ENCODE results near the gene TENM3. TPM values are rescaled to one million over a fixed set of nuclear protein-coding genes. Genes with fewer than 3 reads are reported as not detected.

The TENM3 gene
- total and polyA plus RNA-seq, 10 of the 15 experiments (the other 5 are each of a cell fraction or from before 2014, with no cell fraction given): 0.01 to 1.7 (median 0.08) TPM; not detected in 2

GRCh38 chr4:182680234-182680653, 437.0 kb downstream of the TENM3 start:
- ChIA-PET SMC1A (ENCODE audit: uncharacterized antibody, unreplicated experiment) (no interaction called here), POLR2A (no interaction called here), RAD21 (ENCODE audit: unreplicated experiment) (no interaction called here), CTCF (no interaction called here)
- TF ChIP-seq NFXL1 (IDR thresholded peaks at IDR 0.05; ENCODE audit: borderline replicate concordance) (no peak), POU2F2 (IDR thresholded peaks at IDR 0.05; ENCODE audit: borderline replicate concordance, low read depth, low read length) (no peak), KDM1A (IDR thresholded peaks at IDR 0.05; ENCODE audit: borderline replicate concordance) (no peak), ELK1 (IDR thresholded peaks at IDR 0.05; ENCODE audit: low read depth, low read length) (no peak), SP1 (IDR thresholded peaks at IDR 0.05; ENCODE audit: low read depth, low read length) (no peak), DPF2 (IDR thresholded peaks at IDR 0.05) (no peak), POLR2AphosphoS5 (IDR thresholded peaks at IDR 0.05; ENCODE audit: low read length) (no peak), NR2C2 (IDR thresholded peaks at IDR 0.05; ENCODE audit: borderline replicate concordance, control insufficient read depth, insufficient read length, low read depth) (no peak)
- WGBS (ENCODE audit: insufficient coverage, insufficient replicate concordance, low lambda C conversion rate, missing lambda C conversion rate): 43% methylated on average over 15 of the region's 15 CpGs
- H3K27ac ChIP-seq (ENCODE audit: control insufficient read depth, insufficient read depth): no peak overlapping the region
- no peaks in the 10 kb centered on the region for H3K4me1 ChIP-seq (ENCODE audit: control insufficient read depth, insufficient read depth, low read length)
- in situ Hi-C loops (cut with MboI) (no loop called here), intact Hi-C loops (cut with micrococcal nuclease; ENCODE audit: unreplicated experiment) (no loop called here)
- no peak overlapping the region for H2AFZ ChIP-seq (ENCODE audit: control insufficient read depth, low read depth, low read length)
- no peaks in the 10 kb centered on the region for H3K27me3 ChIP-seq (replicated peaks in 1 of 2; ENCODE audit: control insufficient read depth in 2 of 2, insufficient read depth in 2 of 2, low read length in 1 of 2)
- H3K36me3 ChIP-seq (ENCODE audit: control insufficient read depth in 2 of 2, insufficient read depth in 2 of 2, low read length in 1 of 2): no peaks in the 10 kb centered on the region
- H3K4me3 ChIP-seq: no peak overlapping the region
- no peaks in the 10 kb centered on the region for H3K79me2 ChIP-seq (ENCODE audit: control insufficient read depth, insufficient read depth, low read length)
- no TSS peak for BruUV-seq (replicated peaks)
- H3K9ac ChIP-seq (ENCODE audit: control insufficient read depth, insufficient read depth, low read length): no peak overlapping the region
- FAIRE-seq (no peak), ATAC-seq (no peak), DNase-seq (ENCODE audit: low read depth, low spot score) (no peak)
- H3K4me2 ChIP-seq (ENCODE audit: control insufficient read depth, insufficient read depth): no peak overlapping the region
- H4K20me1 ChIP-seq (ENCODE audit: control insufficient read depth, insufficient read depth): no peaks in the 10 kb centered on the region
- H3K9me3 ChIP-seq (replicated peaks; ENCODE audit: control insufficient read depth, insufficient read depth, low read length): no peaks in the 10 kb centered on the region

GRCh38 chr4:182683661-182684060, 440.5 kb downstream of the TENM3 start:
- RAD21 ChIA-PET (ENCODE audit: unreplicated experiment): no interaction called here
- intact Hi-C loops (cut with micrococcal nuclease; ENCODE audit: unreplicated experiment): no loop called here

More at GRCh38 chr4:182683661-182684060, 440.5 kb downstream of the TENM3 start:
- no peaks in the 10 kb centered on the region for H3K79me2 ChIP-seq (ENCODE audit: control insufficient read depth, insufficient read depth, low read length)
- H3K9me3 ChIP-seq (replicated peaks; ENCODE audit: control insufficient read depth, insufficient read depth, low read length): no peaks in the 10 kb centered on the region
- no peak for DNase-seq (ENCODE audit: low read depth, low spot score)
- no peaks in the 10 kb centered on the region for H4K20me1 ChIP-seq (ENCODE audit: control insufficient read depth, insufficient read depth)
- 31% methylated on average over 5 of the region's 5 CpGs for WGBS (ENCODE audit: insufficient coverage, insufficient replicate concordance, low lambda C conversion rate, missing lambda C conversion rate)
- no peaks in the 10 kb centered on the region for H3K27me3 ChIP-seq (replicated peaks in 1 of 2; ENCODE audit: control insufficient read depth in 2 of 2, insufficient read depth in 2 of 2, low read length in 1 of 2)
- TF ChIP-seq ZNF274 (IDR thresholded peaks at IDR 0.05; ENCODE audit: insufficient read depth, insufficient read length) (no peak), ASH2L (IDR thresholded peaks at IDR 0.05; ENCODE audit: borderline replicate concordance, low read depth) (no peak), SUPT20H (IDR thresholded peaks at IDR 0.05; ENCODE audit: borderline replicate concordance, control insufficient read depth, low read depth, low read length) (no peak)
- H3K4me1 ChIP-seq (ENCODE audit: control insufficient read depth, insufficient read depth, low read length): no peaks in the 10 kb centered on the region
- no peak overlapping the region for H3K4me2 ChIP-seq (ENCODE audit: control insufficient read depth, insufficient read depth)
- SMC1A ChIA-PET (ENCODE audit: uncharacterized antibody, unreplicated experiment): no interaction called here
- in situ Hi-C loops (cut with MboI): no loop called here
- FAIRE-seq: no peak
- no peak overlapping the region for H2AFZ ChIP-seq (ENCODE audit: control insufficient read depth, low read depth, low read length)
- H3K4me3 ChIP-seq: no peak overlapping the region
- BruUV-seq (replicated peaks): no TSS peak
- H3K27ac ChIP-seq (ENCODE audit: control insufficient read depth, insufficient read depth): no peak overlapping the region
- no peak overlapping the region for H3K9ac ChIP-seq (ENCODE audit: control insufficient read depth, insufficient read depth, low read length)
- POLR2A ChIA-PET: no interaction called here
- ATAC-seq: no peak
- H3K36me3 ChIP-seq (ENCODE audit: control insufficient read depth in 2 of 2, insufficient read depth in 2 of 2, low read length in 1 of 2): no peaks in the 10 kb centered on the region
- CTCF ChIA-PET: interaction anchor here (0.9 kb wide), 1 partner anchor 51 kb away, joined by 3 read pairs; no protein-coding TSS in a partner anchor

Data from GM12878 (cell line).